Endothelial cell of umbilical vein (primary cell): ENCODE measurements around the gene KLHL41.

ENCODE experiments used
- FOS ChIP-seq: IDR thresholded peaks from 2 replicates; pipeline ENCODE4 v1.6.1; 2011; ENCODE audit warnings: mild to moderate bottlenecking, low read length, moderate library complexity, borderline replicate concordance; ENCODE audit not compliant: insufficient read depth
- GATA2 ChIP-seq: IDR thresholded peaks from 2 replicates; pipeline ENCODE4 v1.7.0; 2011; ENCODE audit warnings: low read depth, mild to moderate bottlenecking, moderate library complexity, mixed read lengths, low read length; ENCODE audit not compliant: insufficient read length, insufficient read depth
- JUN ChIP-seq: IDR thresholded peaks from 2 replicates; pipeline ENCODE4 v1.6.1; 2011; ENCODE audit warnings: borderline replicate concordance, low read depth; ENCODE audit not compliant: insufficient read length, insufficient read depth
- MYC ChIP-seq: IDR thresholded peaks from one replicate; pipeline ENCODE4 v1.6.1; 2011; ENCODE audit warnings: mild to moderate bottlenecking, low read depth, low read length
- POLR2A ChIP-seq: IDR thresholded peaks from 2 replicates; pipeline ENCODE4 v1.6.1; 2012; ENCODE audit warnings: low read depth, mild to moderate bottlenecking, control low read depth, low read length
- POLR2AphosphoS5 ChIP-seq: IDR thresholded peaks from 2 replicates; pipeline ENCODE4 v1.6.1; 2012; ENCODE audit warnings: low read depth, mild to moderate bottlenecking, control low read depth, low read length, moderate library complexity; ENCODE audit not compliant: insufficient read depth
- TF ChIP-seq, protein P1 (sequence below): IDR thresholded peaks from 2 replicates; pipeline ENCODE4 v1.6.1; 2011; ENCODE audit not compliant: insufficient read depth, insufficient read length
- TF ChIP-seq, protein P2 (sequence below), 2 donors: IDR thresholded peaks; 1 replicate in 1 of 2; 2 replicates in 1 of 2; pipeline ENCODE4 v1.5.1; 2011; ENCODE audit warnings: low read length in 2 of 2, mild to moderate bottlenecking in 2 of 2, moderate library complexity in 2 of 2, control low read depth in 1 of 2, inconsistent platforms in 1 of 2, low read depth in 1 of 2; ENCODE audit not compliant: insufficient read depth in 1 of 2; ENCODE audit errors: extremely low read depth in 1 of 2

DNA sequence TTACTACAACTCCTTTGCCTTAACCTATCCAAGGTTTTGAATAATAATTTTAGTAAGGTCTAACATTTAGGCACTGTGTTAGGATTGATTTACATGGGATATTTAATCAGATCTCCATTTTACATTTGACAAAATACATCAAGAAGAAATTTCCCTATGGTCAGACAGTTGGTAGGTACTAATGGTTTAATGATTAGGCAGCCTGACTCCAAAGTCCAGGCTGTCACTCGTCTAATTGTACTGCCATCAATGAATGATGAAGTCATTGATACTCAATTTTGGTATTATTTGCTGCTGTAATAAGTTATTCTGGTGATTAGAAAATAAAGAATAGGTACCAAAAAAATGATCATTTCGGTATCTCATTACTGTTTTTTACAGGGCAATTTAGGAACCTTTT, 16.1 kb upstream of the KLHL41 start:
- TF ChIP-seq MYC, result no peak
- no peak for TF ChIP-seq POLR2A
- TF ChIP-seq POLR2AphosphoS5, result no peak
- TF ChIP-seq, protein P1, sequence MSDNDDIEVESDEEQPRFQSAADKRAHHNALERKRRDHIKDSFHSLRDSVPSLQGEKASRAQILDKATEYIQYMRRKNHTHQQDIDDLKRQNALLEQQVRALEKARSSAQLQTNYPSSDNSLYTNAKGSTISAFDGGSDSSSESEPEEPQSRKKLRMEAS, result no peak
- TF ChIP-seq, protein P2, sequence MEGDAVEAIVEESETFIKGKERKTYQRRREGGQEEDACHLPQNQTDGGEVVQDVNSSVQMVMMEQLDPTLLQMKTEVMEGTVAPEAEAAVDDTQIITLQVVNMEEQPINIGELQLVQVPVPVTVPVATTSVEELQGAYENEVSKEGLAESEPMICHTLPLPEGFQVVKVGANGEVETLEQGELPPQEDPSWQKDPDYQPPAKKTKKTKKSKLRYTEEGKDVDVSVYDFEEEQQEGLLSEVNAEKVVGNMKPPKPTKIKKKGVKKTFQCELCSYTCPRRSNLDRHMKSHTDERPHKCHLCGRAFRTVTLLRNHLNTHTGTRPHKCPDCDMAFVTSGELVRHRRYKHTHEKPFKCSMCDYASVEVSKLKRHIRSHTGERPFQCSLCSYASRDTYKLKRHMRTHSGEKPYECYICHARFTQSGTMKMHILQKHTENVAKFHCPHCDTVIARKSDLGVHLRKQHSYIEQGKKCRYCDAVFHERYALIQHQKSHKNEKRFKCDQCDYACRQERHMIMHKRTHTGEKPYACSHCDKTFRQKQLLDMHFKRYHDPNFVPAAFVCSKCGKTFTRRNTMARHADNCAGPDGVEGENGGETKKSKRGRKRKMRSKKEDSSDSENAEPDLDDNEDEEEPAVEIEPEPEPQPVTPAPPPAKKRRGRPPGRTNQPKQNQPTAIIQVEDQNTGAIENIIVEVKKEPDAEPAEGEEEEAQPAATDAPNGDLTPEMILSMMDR (IDR thresholded peaks at IDR 0.05; ENCODE audit: extremely low read depth in 1 of 2, insufficient read depth in 1 of 2, low read depth in 1 of 2, low read length in 2 of 2), result no peak
- no peak for TF ChIP-seq FOS
- TF ChIP-seq JUN, result no peak
- TF ChIP-seq GATA2, result no peak
